Measurements from ENCODE around the gene CAMK1G. TPM values are rescaled to one million over a fixed set of nuclear protein-coding genes. Genes with fewer than 3 reads are reported as not detected.

The CAMK1G gene
- total RNA-seq, 1 experiment from 2014 or later: not detected

DNA sequence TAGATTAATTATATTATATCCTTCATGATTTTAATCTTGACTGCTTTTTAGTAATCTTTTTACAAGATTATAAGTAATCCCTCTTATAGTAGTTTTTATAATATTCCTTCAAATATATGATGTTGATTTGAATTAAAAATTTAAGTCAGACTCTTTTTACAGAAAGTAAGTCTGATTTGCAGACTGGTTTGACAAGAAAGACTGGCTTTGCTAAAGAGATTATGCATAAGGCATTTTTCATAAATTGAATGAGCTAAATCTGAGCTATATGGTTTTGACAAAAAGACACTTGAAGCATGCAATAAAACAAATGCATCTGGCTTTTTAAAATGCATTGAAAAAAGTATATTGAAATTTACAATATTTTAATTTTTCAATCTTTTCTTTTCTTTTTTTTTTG is 26.3 kb upstream of the CAMK1G start:
- ChIA-PET POLR2A (no interaction called here), RAD21 (ENCODE audit: low non-redundant PET in 1 of 2, low total read pairs in 2 of 2, uncharacterized antibody in 2 of 2, unreplicated experiment in 2 of 2) (no interaction called here), CTCF (interaction anchor here (0.6 to 1.6 kb wide), 2 partner anchors 9 to 202 kb away, joined by 3 to 4 read pairs; no protein-coding TSS in a partner anchor)
- Histone ChIP-seq H3K4me1 (ENCODE audit: control insufficient read depth in 1 of 2, insufficient read depth in 2 of 2, low read length in 2 of 2) (no peaks in the 10 kb centered on the region), H3K27ac (ENCODE audit: low read depth, low read length) (no peak overlapping the region), H3K36me3 (ENCODE audit: control insufficient read depth in 1 of 2, insufficient read depth in 2 of 2, low read length in 2 of 2) (no peaks in the 10 kb centered on the region), H3K9me2 (ENCODE audit: insufficient read depth) (no peaks in the 10 kb centered on the region), H3K4me2 (ENCODE audit: low read length) (no peak overlapping the region), H3K27me3 (ENCODE audit: insufficient read depth, low read length) (no peaks in the 10 kb centered on the region), H3K4me3 (replicated peaks in 1 of 2; ENCODE audit: low read depth in 1 of 2, low read length in 2 of 2) (no peak overlapping the region), H3K79me2 (ENCODE audit: insufficient read depth, low read length) (no peaks in the 10 kb centered on the region), H2AFZ (ENCODE audit: low read depth, low read length, poor library complexity, severe bottlenecking) (no peak overlapping the region), H3K9me3 (ENCODE audit: control insufficient read depth in 1 of 2, insufficient read depth in 1 of 2, low read depth in 1 of 2, low read length in 2 of 2) (no peaks in the 10 kb centered on the region), H4K20me1 (ENCODE audit: insufficient read depth) (no peaks in the 10 kb centered on the region), H3K9ac (ENCODE audit: low read length) (no peak overlapping the region)
- BruUV-seq (replicated peaks): no TSS peak
- TF ChIP-seq SRF (IDR thresholded peaks at IDR 0.05; ENCODE audit: low read depth): no peak
- TF ChIP-seq, protein P1, sequence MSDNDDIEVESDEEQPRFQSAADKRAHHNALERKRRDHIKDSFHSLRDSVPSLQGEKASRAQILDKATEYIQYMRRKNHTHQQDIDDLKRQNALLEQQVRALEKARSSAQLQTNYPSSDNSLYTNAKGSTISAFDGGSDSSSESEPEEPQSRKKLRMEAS (IDR thresholded peaks at IDR 0.05): no peak
- TF ChIP-seq SP1 (IDR thresholded peaks at IDR 0.05; ENCODE audit: low read depth): no peak
- no peak for TF ChIP-seq FOSL1 (IDR thresholded peaks at IDR 0.05; ENCODE audit: low read depth)
- TF ChIP-seq, protein P2, sequence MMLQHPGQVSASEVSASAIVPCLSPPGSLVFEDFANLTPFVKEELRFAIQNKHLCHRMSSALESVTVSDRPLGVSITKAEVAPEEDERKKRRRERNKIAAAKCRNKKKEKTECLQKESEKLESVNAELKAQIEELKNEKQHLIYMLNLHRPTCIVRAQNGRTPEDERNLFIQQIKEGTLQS (IDR thresholded peaks at IDR 0.05): no peak
- no peak for TF ChIP-seq POLR2AphosphoS5 (IDR thresholded peaks at IDR 0.05; ENCODE audit: low read depth, low read length)
- no peak for TF ChIP-seq CEBPB (IDR thresholded peaks at IDR 0.05; ENCODE audit: low read depth)
- TF ChIP-seq, protein P3, sequence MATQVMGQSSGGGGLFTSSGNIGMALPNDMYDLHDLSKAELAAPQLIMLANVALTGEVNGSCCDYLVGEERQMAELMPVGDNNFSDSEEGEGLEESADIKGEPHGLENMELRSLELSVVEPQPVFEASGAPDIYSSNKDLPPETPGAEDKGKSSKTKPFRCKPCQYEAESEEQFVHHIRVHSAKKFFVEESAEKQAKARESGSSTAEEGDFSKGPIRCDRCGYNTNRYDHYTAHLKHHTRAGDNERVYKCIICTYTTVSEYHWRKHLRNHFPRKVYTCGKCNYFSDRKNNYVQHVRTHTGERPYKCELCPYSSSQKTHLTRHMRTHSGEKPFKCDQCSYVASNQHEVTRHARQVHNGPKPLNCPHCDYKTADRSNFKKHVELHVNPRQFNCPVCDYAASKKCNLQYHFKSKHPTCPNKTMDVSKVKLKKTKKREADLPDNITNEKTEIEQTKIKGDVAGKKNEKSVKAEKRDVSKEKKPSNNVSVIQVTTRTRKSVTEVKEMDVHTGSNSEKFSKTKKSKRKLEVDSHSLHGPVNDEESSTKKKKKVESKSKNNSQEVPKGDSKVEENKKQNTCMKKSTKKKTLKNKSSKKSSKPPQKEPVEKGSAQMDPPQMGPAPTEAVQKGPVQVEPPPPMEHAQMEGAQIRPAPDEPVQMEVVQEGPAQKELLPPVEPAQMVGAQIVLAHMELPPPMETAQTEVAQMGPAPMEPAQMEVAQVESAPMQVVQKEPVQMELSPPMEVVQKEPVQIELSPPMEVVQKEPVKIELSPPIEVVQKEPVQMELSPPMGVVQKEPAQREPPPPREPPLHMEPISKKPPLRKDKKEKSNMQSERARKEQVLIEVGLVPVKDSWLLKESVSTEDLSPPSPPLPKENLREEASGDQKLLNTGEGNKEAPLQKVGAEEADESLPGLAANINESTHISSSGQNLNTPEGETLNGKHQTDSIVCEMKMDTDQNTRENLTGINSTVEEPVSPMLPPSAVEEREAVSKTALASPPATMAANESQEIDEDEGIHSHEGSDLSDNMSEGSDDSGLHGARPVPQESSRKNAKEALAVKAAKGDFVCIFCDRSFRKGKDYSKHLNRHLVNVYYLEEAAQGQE (IDR thresholded peaks at IDR 0.05; ENCODE audit: low read depth): no peak
- TF ChIP-seq YY1 (IDR thresholded peaks at IDR 0.05; ENCODE audit: extremely low read depth, insufficient replicate concordance, low read depth, low read length): no peak
- no peak for TF ChIP-seq POLR2A (IDR thresholded peaks at IDR 0.05; ENCODE audit: borderline replicate concordance, extremely low read depth, insufficient read depth, insufficient read length)
- TF ChIP-seq ELF1 (IDR thresholded peaks at IDR 0.05; ENCODE audit: borderline replicate concordance, low read depth): no peak
- no peak for TF ChIP-seq CBX3 (IDR thresholded peaks at IDR 0.05; ENCODE audit: low read depth)
- TF ChIP-seq SIN3A (IDR thresholded peaks at IDR 0.05; ENCODE audit: low read depth): no peak
- no peak for TF ChIP-seq EZH2 (IDR thresholded peaks at IDR 0.05)
- TF ChIP-seq, protein P4, sequence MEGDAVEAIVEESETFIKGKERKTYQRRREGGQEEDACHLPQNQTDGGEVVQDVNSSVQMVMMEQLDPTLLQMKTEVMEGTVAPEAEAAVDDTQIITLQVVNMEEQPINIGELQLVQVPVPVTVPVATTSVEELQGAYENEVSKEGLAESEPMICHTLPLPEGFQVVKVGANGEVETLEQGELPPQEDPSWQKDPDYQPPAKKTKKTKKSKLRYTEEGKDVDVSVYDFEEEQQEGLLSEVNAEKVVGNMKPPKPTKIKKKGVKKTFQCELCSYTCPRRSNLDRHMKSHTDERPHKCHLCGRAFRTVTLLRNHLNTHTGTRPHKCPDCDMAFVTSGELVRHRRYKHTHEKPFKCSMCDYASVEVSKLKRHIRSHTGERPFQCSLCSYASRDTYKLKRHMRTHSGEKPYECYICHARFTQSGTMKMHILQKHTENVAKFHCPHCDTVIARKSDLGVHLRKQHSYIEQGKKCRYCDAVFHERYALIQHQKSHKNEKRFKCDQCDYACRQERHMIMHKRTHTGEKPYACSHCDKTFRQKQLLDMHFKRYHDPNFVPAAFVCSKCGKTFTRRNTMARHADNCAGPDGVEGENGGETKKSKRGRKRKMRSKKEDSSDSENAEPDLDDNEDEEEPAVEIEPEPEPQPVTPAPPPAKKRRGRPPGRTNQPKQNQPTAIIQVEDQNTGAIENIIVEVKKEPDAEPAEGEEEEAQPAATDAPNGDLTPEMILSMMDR (IDR thresholded peaks at IDR 0.05 in 2 of 3, conservative IDR thresholded peaks at IDR 0.05 in 1 of 3; ENCODE audit: borderline replicate concordance in 1 of 3, insufficient read depth in 1 of 3, low read depth in 2 of 3, low read length in 2 of 3): no peak
- no peak for TF ChIP-seq ZFX (IDR thresholded peaks at IDR 0.05)
- no peak for TF ChIP-seq EZH2phosphoT487 (IDR thresholded peaks at IDR 0.05; ENCODE audit: borderline replicate concordance)
- no peak for TF ChIP-seq ZNF274 (IDR thresholded peaks at IDR 0.05; ENCODE audit: low read depth, low read length)
- TF ChIP-seq, protein P5, sequence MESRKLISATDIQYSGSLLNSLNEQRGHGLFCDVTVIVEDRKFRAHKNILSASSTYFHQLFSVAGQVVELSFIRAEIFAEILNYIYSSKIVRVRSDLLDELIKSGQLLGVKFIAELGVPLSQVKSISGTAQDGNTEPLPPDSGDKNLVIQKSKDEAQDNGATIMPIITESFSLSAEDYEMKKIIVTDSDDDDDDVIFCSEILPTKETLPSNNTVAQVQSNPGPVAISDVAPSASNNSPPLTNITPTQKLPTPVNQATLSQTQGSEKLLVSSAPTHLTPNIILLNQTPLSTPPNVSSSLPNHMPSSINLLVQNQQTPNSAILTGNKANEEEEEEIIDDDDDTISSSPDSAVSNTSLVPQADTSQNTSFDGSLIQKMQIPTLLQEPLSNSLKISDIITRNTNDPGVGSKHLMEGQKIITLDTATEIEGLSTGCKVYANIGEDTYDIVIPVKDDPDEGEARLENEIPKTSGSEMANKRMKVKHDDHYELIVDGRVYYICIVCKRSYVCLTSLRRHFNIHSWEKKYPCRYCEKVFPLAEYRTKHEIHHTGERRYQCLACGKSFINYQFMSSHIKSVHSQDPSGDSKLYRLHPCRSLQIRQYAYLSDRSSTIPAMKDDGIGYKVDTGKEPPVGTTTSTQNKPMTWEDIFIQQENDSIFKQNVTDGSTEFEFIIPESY (IDR thresholded peaks at IDR 0.05; ENCODE audit: extremely low read depth, insufficient replicate concordance, low read length): no peak
- ATAC-seq (no peak), DNase-seq (ENCODE audit: low read depth, low spot score) (no peak)
- intact Hi-C loops (cut with micrococcal nuclease): no loop called here
